NCI-H82 treated with DMSO at 0.1 percent for 48 hours (cell line): ENCODE measurements around the gene WDR93.

Experiments used
- DNase-seq: peaks from one replicate; lab custom pipeline; 2025; ENCODE audit not compliant: unreplicated experiment; lab: John Stamatoyannopoulos, UW

The WDR93 gene

DNA sequence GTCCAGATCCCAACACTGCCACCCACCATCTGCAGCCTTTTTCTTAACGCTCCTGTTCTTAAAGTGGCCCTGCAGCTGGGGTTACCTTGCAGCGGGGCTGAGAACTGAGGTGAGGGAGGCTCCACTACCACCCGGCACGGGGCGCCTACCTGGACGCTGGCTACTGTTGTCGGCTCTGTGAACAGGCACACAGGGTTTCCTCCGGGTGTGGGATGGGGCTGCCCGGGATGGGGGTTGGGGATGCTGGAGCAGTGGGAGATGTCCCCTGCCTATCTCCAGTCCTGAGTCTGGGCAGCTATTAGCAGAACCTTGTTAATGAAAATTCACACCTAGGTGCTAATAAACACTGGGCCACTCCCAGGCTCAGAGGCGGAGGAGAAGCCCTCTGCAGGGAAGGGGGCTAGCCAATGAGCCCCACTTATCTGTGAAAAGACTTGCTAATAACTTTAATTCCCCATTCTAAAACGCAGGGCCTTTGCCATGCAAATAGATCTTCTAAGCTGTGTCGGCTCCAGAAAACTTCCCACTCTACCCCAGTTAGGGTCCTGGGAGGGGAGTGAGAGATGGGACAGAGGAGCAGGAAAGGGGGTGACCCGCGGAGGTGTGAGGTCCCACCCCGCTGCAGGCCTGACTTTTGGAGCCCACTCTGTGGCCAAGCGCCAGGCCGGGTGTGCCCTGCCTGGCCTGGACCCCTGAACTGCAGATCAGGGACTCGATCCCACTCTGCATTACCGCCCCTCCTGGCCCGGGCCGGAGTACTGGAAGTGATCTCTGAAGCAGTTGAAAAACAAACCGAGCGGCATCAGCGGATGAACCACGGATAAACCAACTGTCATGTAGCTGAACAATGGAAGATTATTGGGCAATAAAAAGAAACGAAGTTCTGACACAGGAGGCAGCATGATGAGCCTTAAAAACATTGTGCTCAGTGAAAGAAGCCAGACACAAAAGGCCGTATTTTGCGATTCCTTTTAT lies 57.4 kb downstream of the WDR93 start:
- no peak for DNase-seq

DNA sequence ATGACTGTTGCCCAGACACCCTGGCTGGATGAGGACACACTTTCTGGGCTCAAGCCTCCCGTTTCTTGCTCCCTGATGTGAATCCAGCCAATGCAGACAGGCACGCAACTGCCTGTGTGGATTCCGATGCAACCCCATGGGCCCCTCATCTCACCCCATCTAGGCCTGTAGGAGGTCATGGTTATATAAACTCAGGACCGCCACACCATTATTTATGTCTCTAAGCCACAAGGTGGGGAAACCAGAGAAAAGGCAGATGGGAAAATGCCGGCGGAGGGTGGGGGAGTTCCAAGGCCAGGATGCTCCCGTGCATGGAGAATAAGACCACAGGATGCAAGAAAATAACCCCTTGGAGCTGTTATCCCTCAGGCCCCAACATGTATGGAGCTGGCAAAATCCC lies 58.4 kb downstream of the WDR93 start:
- DNase-seq = no peak

DNA sequence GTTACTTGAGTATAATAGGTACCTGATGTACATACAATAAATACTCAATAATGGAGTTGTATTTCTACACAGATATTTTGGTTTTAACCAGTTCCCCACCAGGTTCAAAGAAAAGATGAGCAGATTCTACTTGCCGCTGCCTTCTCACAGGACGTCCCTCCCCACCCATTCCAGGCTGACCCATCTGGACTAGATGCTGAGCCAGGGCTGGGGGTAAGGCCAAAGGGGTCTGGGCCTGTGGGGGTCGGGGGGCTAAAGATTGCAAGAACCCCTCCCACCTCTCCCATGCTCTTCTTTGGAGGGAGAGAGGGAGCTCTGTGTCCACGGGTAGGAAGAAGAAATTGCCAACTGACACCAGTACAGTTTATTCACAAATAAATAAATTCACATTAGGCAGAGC lies 58.9 kb downstream of the WDR93 start:
- DNase-seq = no peak

DNA sequence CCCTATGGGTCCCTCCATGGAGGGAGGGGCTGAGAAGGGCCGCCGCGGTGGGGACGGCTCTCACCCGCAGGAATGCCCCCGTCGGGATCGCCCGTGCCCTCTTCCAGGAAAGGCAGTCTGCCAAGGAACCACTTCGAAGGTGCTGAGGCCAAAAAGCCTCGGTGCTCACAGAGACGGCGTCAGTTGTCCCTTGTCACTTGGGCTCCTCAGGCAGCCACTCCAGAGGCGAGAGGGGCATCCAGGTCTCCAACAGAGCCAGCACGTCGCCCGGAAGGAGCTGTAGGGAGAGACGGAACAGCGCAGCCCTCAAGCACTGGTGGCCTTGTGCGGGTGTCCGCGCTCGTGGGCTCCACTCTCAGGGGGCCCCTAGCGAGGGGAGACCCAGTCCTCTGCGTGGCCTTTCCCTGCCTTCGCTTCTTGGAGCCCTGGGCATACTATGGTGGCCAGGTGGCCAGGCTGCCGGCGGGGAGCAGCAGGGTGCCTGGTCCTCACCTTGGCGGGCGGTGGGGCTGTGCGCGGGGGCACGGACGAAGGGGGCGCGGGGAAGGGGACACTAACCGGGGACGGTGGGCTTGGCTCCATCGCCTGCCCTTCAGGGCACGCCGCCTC lies 59.4 kb downstream of the WDR93 start:
- no peak for DNase-seq

DNA sequence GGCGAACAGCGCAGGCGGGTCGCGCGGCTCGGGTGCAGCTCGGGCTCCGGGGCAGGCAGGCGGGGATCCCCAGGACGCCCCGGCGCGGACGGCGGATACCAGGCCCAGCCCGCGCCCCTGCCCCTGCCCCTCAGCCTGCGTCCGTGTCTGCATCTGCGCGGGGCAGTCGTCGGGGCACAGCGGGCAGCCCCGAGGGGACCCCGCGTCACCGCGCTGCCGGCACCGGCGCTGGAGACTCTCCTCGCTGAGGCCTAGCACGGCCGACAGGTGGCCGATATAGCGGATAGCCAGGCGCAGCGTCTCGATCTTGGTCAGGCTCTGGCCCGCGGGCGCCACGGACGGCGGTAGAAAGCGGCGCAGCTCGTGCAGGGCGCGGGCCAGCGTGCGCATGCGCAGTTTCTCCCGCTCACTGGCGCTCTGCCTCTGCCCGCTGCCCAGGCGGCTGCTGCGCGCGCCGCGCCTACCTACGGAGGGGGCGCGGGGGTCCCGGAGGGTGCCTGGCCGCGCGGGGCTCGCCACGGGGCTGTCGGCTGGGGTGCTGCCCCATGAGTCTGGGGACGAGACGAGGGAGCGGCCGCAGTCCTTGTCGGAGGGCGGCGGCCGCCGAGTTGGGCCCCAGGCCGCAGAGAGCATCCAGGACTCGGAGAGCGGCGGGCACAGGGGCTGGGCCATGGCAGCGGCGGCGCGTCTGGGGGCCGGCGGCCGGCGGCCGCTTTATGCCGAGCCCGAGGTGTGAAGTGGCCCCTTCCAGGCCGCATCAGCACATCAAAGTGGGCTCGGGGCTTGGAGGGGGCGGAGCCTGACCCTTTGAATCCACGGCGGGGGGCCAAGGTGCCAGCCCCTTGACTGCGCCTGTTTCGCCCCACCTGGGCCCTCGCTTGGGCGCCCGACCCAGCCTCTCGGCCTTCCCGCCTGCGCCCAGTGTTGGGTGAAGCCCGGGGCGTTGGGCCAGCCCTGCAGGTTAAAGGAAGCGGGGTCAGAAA lies 60.2 kb downstream of the WDR93 start, which contains the start of gene MESP1:
Gene MESP1 (minus strand): TSS at position 690 of the 983 bp plus-strand sequence. CDS start 18 bp downstream, at position 672.
- DNase-seq = peak; percentile 74

DNA sequence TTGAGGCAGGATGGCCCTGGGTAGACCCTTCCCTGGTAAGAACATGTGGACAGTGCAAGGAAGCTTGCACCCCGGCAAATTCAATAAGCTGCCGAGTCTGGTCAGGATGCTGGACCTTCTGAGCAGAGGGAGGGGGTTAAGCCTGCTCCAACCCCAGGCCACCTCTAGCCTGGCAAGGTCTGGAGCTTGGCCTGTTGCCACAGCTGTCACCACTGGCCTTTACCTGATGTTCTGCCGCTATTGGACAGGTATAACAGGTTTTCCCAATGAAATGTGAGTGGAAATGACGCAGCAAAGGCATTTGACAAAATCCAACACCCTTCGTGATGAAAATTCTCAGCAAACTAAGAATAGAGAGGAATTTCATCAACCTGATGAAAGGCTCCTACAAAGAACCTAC lies 61.1 kb downstream of the WDR93 start:
- DNase-seq = no peak

DNA sequence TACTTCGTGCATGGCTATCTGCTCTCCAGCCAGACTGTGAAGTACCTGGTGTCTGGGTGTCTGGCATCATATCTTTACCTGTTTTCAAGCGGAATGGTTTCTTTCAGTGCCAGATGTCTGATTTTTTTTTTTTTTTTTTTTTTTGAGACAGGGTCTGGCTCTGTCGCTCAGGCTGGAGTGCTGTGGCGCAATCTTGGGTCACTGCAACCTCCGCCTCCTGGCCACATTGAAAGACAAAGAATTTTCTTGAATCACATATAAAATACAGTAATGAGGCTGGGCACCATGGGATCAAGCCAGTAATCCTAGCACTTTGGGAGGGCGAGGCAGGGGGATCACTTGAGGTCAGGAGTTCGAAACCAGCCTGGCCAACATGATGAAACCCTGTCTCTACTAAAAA lies 63.2 kb downstream of the WDR93 start:
- DNase-seq = no peak

DNA sequence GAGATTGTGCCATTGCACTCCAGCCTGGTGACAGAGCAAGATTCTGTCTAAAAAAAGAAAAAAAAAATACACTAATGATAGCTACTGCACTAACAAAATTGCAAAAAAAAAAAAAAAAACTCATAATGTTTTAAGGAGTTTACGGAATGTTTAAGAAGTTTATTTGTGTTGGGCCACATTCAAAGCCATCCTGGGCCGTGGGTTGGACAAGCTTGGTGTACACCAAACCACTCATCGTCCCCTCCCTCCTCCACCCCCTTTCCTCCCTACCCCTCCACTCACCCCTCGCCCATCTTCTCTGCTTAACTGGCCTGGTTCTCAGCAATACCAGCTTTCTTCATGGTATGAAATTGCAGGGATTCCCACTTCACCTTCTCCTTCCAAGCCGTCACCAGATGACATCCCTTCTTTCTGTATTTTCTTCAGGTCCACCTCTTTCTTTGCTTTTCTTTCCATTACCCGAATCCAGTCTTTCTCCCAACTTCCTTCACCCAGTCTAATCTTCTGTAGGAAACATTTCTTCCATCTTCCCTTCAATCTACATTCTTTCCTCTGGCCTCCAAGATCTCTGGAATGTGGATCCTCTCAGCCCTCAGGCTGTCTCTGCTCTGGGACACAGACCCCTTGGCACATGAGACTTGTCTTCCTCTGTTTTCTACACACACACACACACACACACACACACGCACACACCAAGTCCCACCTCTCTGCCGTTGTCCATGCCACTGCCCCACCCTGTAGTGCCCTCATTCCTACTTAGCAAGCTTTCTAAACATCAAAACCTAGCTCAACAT lies 63.9 kb downstream of the WDR93 start:
- DNase-seq = no peak

DNA sequence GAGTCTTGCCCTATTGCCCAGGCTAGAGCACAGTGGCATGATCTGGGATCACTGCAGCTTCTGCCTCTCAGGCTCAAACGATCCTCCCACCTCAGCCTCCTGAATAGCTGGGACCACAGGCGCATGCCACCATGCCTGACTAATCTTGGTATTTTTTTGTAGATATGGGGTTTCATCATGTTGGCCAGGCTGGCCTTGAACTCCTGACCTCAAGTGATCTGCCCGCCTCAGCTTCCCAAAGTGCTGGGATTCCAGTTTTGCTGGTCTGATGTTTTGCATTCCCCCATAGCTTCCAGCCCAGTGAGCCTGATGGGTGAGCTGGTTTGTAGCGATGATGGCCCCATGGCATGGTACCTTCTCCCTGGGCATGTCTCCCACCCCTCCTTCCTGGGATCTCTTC lies 65.1 kb downstream of the WDR93 start:
- no peak for DNase-seq

DNA sequence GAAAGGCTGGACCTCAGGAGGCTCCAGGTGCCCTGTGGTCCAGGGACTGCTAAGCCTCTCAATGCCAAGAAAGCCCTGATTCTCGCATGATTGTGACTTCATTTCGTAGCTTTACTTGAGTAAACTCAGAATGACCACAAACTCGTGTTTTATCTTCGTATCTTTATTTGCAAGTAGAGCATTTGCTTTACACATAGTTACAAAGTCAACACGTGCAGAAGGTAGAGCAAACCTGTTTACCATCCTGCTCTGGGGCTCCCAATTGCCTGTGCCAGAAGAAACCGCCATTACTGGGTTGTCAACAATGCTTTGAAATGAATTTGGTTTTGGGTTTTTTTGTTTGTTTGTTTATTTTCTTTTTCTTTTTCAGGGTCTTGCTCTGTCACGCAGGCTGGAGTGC lies 66.3 kb downstream of the WDR93 start:
- no peak for DNase-seq

DNA sequence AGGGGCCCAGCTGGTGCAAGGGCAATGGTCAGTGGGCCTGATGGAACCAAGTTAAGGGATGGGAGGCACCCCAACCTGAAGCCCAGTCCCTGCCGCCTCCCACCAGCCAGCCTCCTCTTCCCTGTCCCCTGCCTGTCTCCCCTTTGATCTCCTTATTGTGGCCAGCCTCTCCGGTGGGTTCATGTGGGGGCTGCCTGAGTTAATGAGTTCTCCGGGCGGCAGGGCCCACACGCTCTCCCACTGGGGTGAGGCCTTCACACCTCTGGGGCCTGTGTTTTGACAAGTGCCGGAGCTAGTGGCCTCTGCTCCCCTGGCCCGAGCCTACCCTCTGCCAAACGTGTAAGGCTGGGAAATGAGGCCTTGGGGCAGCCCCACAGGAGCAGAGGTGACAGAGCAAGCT lies 67.7 kb downstream of the WDR93 start:
- DNase-seq = no peak

DNA sequence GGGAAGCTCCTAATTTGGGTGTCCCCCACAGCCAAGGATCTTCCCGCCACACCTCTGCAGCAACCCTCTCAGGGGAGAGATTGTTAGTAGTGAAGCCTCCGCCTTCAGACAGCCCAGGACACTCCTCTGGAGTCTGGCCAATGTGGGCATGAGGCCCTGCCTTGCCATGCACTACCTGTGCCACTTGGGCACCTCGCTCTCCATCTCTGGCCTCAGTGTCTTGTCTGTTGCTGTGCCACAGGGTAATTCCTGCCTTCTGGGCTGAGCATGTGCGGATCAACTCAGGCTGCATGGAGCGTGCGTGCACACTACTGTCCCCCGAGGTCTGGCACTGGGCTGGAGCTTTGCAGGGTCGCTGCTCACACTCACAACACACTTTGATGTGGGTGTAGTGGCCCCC lies 68.4 kb downstream of the WDR93 start:
- no peak for DNase-seq

DNA sequence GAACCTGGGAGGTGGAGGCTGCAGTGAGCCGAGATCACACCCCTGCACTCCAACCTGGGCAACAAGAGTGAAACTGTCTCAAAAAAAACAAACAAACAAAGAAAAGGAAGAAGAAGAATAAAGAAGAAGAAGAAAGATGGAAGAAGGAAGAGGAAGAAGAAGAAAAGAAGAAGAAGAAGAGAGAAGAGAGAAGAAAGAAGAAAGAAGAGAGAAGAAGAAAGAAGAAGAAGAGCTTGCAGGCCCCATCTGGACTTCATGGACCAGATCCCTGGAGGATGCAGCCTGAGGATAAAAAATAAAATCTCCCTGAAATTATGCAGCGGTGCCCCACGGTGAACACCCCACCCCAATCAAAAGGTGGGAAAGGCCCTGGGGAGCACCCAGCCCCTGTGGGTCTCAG lies 69.2 kb downstream of the WDR93 start:
- no peak for DNase-seq

DNA sequence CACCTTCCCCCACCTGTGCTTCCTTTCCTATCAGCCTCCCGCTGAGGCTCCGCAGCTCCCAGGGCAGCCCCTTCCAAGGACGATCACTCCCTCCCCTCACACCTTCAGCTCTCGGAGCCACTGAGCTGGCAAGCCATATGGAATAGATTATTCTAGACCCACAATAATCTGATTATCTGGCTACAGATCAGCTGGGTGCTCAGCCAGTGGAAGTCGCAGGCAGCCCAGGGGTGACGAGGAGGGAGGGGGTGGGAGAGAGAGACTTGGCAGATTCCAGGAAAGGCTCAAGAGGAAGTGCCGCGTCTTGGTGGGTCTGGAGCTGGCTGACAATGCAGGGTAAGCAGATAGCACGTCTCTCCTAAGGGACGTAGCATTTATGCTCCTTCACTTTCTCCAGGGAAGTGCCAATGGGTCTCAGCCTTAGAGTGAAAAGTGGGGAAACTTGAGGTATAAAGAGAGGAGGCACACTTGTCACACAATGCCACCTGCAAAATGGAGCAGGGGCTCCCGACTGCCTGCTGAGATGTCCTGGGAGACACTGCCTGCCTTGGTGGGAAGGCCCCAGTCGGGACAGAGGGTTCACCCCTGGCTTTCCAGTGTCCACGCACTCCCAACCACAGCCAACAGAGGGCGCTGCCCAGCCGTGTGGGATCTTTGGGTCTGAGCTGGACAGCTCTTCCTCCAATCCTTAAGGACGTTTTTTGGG lies 69.8 kb downstream of the WDR93 start:
- DNase-seq = peak; percentile 91

DNA sequence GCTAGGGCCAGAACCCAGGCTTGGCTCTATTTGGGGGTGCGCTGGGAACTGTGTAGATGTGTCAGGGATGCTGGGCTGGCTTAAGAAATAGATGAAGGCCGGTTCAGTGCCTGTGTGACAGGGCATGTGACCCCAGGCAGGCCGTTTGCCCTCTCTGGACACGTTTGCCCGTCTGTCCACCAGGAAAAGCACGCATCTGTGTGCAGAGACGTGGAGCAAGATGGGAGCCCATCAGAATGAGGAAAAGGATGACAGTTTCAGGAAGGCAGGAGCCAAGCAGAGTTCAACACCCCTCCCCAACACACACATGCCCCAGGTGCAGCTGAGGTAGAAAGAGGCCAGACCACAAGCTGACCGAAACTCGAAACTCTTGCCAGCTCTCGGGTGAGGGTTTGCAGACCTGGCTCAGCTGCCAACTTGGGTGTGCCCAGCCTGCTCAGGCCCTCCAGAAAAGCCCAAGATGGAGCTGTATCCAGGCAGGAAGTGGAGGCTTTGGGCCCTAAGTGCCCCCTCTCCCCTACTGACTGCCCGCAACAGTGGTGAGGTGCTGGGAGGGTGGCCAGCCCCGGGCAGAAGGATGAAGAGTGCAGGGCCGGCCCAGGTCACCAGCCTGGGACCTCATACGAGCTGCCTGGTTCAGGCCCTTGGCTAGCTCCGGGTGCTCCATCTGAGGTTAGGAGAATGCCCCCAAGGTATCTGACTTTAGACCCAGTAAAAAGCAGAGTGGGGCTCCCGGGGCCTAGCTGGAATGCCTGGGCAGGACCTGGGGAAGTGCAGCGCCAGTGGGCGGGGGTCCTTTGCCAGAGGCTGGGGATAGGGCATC lies 70.6 kb downstream of the WDR93 start:
- DNase-seq = no peak

DNA sequence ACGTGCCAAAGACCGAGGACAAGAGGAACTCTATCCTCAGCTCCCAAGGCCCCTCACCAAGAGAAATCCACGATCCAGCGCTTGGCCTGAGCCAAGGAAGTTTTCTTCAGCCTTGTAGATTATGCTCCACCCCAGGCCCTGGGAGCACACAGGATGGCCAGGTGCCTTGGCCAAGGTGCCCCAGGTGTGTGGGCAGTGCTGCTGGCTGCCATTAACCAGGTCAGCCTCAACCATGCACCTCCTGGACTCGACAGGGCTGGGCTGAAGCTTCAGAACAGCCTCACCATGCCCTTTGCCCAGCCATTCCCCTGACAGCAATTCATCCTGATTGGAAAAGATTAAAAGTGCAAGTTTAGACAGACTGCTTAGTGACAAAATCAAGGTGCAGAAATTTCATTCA lies 71.3 kb downstream of the WDR93 start:
- no peak for DNase-seq

DNA sequence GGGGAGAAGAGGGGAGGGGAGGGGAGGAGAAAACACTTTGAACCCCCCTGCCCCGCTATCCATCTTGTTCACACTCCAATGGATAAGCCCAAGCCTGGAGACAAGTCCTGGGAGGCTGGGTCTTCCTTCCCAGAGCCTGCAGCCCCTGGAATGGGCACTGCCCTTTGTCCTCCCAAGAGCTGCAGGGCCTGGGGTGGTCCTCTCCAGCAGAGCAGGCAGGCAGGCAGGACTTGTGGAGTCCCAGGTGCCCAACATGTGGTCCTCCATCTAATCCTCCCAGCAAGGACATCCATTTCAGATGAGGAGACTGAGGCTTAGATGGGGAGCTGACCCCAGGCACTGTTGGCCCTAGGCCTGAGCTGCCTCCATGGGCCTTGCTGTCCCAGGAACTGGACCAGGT lies 75.1 kb downstream of the WDR93 start:
- DNase-seq = no peak

DNA sequence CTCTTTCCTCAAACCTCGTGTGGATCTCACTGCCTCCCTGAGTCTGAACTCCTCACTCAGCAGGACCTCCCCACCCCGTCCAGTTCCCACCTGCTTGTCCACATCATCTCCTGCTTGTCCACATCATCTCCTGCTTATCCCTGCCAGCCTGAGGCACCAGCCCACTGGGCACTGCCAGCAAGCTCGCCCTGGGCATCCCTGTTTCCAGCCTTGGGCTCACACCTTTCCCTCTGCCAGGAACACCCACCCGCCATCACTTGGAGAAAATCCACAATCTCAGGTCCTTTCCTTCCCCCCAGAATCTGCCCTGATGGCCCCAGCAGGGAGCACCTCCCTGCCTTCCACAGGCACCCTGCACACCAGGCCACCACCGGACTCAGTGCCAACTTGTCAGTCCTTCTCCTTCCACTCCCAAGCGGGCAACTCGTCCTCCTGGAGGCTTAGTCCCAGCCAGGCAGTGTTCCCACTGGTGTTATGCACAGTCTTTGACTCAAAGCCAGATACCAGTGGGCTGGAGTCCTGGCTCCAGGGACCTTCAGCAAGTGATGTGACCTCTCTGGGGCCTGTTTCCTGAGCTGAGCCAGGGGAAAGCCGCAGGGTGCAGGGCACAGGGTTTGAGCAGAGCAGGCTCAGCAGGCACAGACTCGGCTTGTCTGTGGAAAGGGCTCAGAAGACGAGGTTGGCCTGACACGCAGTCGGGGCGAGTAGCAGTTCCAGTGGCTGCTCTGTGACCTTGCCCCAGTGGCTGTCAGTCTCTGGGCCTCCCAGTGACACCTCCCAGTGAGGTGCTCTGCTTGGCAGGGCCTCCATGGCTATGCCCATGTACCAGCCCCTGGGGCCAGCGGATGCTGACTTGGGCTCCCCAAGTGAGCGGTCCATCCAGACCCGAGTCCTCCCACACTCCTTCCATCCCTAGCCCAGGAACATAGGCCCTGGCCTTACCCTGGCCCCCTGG lies 76.0 kb downstream of the WDR93 start:
- no peak for DNase-seq
